GM23248 (cell line): ENCODE measurements around the gene DKKL1.

Experiments
- EZH2 ChIP-seq: fragments of 200-600 bp; sonication (generic); IDR thresholded peaks from 2 replicates; pipeline ENCODE4 v1.6.1; 2018; ENCODE audit warnings: antibody characterized with exemption, mild to moderate bottlenecking; ENCODE audit not compliant: insufficient read depth, poor library complexity, severe bottlenecking
- EZH2phosphoT487 ChIP-seq: fragments of 200-600 bp; sonication (generic); IDR thresholded peaks from 2 replicates; pipeline ENCODE4 v1.6.1; 2018; ENCODE audit warnings: antibody characterized with exemption, moderate library complexity, mild to moderate bottlenecking, low read depth; ENCODE audit not compliant: insufficient read depth

DNA sequence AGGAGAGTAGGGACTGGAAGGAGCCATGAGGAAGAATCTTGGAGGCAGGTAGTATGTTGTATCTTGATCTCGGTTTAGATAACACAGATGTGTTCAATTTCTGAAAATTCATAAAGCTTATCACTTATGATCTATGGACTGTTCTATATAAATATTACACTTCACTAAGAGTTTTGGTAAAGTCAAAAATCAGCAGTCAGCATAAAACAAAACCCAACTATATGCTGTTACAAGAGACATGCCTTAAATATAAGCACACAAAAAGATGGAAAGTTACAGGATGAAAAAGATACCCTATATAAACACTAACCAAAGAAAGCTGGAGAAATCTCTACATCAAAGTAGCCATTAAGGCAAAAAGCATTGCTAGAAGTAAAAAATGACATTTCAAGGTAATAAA lies 19.9 kb downstream of the DKKL1 start:
- TF ChIP-seq EZH2: no peak
- TF ChIP-seq EZH2phosphoT487: no peak
